ENCODE measurements around the gene ALDH3B1. TPM values are rescaled to one million over a fixed set of nuclear protein-coding genes. Genes with fewer than 3 reads are reported as not detected.

Gene ALDH3B1
- total and polyA plus RNA-seq, 8 donors: 3.2 to 13.7 (median 8.0) TPM

- intact Hi-C loops (cut with DNase I): no loop called here
- Histone ChIP-seq H3K36me3 (peaks cover 3 to 46% (median 8%) of the 10 kb centered on the region in 3 donors), H3K4me1 (peaks cover 0 to 3% (median 0%) of the 10 kb centered on the region in 3 donors), H3K27ac (no peak overlapping the region), H3K9me3 (no peaks in the 10 kb centered on the region), H3K4me3 (no peak overlapping the region), H3K27me3 (no peaks in the 10 kb centered on the region)
- no peak for TF ChIP-seq CTCF (IDR thresholded peaks at IDR 0.05)
- ATAC-seq (peak in 2 of 4 donors; percentile 1 to 16), DNase-seq (peak in 2 of 6 donors; percentile 39 to 45), FAIRE-seq (no peak)
- 76 to 77% methylated on average over 7 to 9 of the region's 9 CpGs for WGBS, 2 donors
These were observed 43.0 kb downstream of the ALDH3B1 start for GRCh38 chr11:68053117-68053516.

GRCh38 chr11:68053981-68054812 lies 44.1 kb downstream of the ALDH3B1 start:
- no peak for TF ChIP-seq CTCF (IDR thresholded peaks at IDR 0.05)
- H3K9me3 ChIP-seq: no peaks in the 10 kb centered on the region
- intact Hi-C loops (cut with DNase I): no loop called here
- no peak overlapping the region for H3K4me3 ChIP-seq
- WGBS, 2 donors: 82 to 89% methylated on average over 11 of the region's 11 CpGs
- DNase-seq (peak in 1 of 6 donors; percentile 30), FAIRE-seq (no peak), ATAC-seq (peak in 1 of 4 donors; percentile 2)
- H3K36me3 ChIP-seq: peaks cover 4 to 46% (median 6%) of the 10 kb centered on the region in 3 donors
- no peaks in the 10 kb centered on the region for H3K27me3 ChIP-seq
- H3K4me1 ChIP-seq: peaks cover 0 to 3% (median 0%) of the 10 kb centered on the region in 3 donors
- H3K27ac ChIP-seq: no peak overlapping the region

GRCh38 chr11:68056317-68057285 lies 46.5 kb downstream of the ALDH3B1 start:
- Histone ChIP-seq H3K36me3 (peaks cover 0 to 38% (median 16%) of the 10 kb centered on the region in 3 donors), H3K4me1 (no peaks in the 10 kb centered on the region), H3K9me3 (no peaks in the 10 kb centered on the region), H3K4me3 (no peak overlapping the region), H3K27me3 (no peaks in the 10 kb centered on the region), H3K27ac (no peak overlapping the region)
- no peak for DNase-seq
- no peak for TF ChIP-seq CTCF (IDR thresholded peaks at IDR 0.05)
- intact Hi-C loops (cut with DNase I): no loop called here
- no peak for FAIRE-seq
- ATAC-seq: no peak
- WGBS, 2 donors: 90 to 93% methylated on average over 12 of the region's 12 CpGs

GRCh38 chr11:68057807-68058206 lies 47.7 kb downstream of the ALDH3B1 start:
- Histone ChIP-seq H3K4me1 (no peaks in the 10 kb centered on the region), H3K9me3 (no peaks in the 10 kb centered on the region), H3K27me3 (no peaks in the 10 kb centered on the region), H3K4me3 (no peak overlapping the region), H3K27ac (no peak overlapping the region), H3K36me3 (peaks cover 0 to 36% (median 20%) of the 10 kb centered on the region in 3 donors)
- WGBS, 2 donors: 96 to 97% methylated on average over 4 of the region's 4 CpGs
- no peak for ATAC-seq
- FAIRE-seq: no peak
- intact Hi-C loops (cut with DNase I): no loop called here
- no peak for TF ChIP-seq CTCF (IDR thresholded peaks at IDR 0.05)
- DNase-seq: no peak

Data from pancreas (tissue), 10 donors.